Hepatocyte (in vitro differentiated cells): ENCODE results near the gene HLA-DQA2.
"Not testable (repeated sequence)": the region's sequence is repeated elsewhere in the genome, so short reads cannot be mapped to it uniquely, and the experiment has no call there.

Experiments
- CTCF ChIP-seq: fragments of 200-600 bp; sonication (generic); IDR thresholded peaks from 2 replicates; pipeline ENCODE4 v1.5.1; 2016; ENCODE audit warnings: antibody characterized with exemption, mild to moderate bottlenecking; ENCODE audit not compliant: poor library complexity
- EZH2 ChIP-seq: fragments of 200-600 bp; sonication (generic); IDR thresholded peaks from 2 replicates; pipeline ENCODE4 v1.6.1; 2016; ENCODE audit warnings: antibody characterized with exemption, mild to moderate bottlenecking, borderline replicate concordance
- EZH2phosphoT487 ChIP-seq: fragments of 200-600 bp; sonication (generic); IDR thresholded peaks from one replicate; pipeline ENCODE4 v1.6.1; 2018; ENCODE audit warnings: antibody characterized with exemption, mild to moderate bottlenecking, low read depth, moderate library complexity; ENCODE audit not compliant: unreplicated experiment, severe bottlenecking

GRCh38 chr6:32745649-32746048 lies 4.5 kb downstream of the HLA-DQA2 start:
- TF ChIP-seq CTCF, EZH2, EZH2phosphoT487: not testable (repeated sequence)
